Measurements from ENCODE around the gene OR2F2.

DNA sequence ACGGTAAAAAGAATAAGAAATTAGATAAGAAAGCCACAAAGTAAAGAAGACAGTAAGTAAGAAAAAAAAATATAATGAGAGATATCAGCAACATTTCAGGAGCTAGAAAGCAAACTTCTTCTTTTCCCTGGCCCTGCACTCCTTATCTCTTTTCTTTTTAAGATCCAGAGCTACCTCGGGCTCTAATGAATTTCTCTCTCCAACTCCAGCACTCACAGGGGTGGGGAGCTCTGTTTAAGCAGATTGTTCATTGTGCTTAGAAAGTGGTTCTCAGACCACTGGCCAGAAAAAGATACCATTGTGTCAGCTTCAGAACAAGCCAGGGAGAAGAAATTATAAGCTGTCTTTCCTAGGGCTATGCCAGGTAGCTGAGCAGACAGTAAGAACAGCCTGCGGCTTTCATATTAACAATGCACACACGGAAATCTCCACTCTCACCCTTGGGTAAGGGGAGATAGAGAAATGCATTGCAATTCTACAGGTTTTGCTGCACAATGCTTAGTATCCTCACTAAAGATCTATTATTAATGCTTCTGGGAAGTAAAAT, 38.9 kb downstream of the OR2F2 start:
- TF ChIP-seq, protein P1, sequence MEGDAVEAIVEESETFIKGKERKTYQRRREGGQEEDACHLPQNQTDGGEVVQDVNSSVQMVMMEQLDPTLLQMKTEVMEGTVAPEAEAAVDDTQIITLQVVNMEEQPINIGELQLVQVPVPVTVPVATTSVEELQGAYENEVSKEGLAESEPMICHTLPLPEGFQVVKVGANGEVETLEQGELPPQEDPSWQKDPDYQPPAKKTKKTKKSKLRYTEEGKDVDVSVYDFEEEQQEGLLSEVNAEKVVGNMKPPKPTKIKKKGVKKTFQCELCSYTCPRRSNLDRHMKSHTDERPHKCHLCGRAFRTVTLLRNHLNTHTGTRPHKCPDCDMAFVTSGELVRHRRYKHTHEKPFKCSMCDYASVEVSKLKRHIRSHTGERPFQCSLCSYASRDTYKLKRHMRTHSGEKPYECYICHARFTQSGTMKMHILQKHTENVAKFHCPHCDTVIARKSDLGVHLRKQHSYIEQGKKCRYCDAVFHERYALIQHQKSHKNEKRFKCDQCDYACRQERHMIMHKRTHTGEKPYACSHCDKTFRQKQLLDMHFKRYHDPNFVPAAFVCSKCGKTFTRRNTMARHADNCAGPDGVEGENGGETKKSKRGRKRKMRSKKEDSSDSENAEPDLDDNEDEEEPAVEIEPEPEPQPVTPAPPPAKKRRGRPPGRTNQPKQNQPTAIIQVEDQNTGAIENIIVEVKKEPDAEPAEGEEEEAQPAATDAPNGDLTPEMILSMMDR (conservative IDR thresholded peaks at IDR 0.05; ENCODE audit: low read length) = no peak
- TF ChIP-seq EZH2phosphoT487 (IDR thresholded peaks at IDR 0.05; ENCODE audit: borderline replicate concordance) = no peak
